Testis (tissue), 2 donors: ENCODE measurements around the gene NXPH3.

Source experiments
- CTCF ChIP-seq, 3 experiments: fragments of 450-650 bp in 2 of 3; fragments of 200-600 bp in 1 of 3; sonication (generic) in 1 of 3; IDR thresholded peaks; one replicate each; pipeline ENCODE4 v1.5.1; 2016 to 2019; ENCODE audit warnings: antibody characterized with exemption in 3 of 3, mild to moderate bottlenecking in 2 of 3, moderate library complexity in 1 of 3
- POLR2A ChIP-seq: fragments of 450-650 bp; IDR thresholded peaks from one replicate; pipeline ENCODE4 v1.6.1; 2017; ENCODE audit warnings: antibody characterized with exemption, mild to moderate bottlenecking, moderate library complexity

- TF ChIP-seq CTCF (IDR thresholded peaks at IDR 0.05) (no peak), POLR2A (no peak)
Measured at GRCh38 chr17:49571764-49572163, 3.9 kb upstream of the NXPH3 start.
